Heart left ventricle (tissue), 16 donors: ENCODE results near the gene AP3S1. TPM values are rescaled to one million over a fixed set of nuclear protein-coding genes. Genes with fewer than 3 reads are reported as not detected.

ENCODE experiments used
- ATAC-seq, 4 donors: fragments of 200-7000 bp; cut with Tn5 transposase; one replicate each; pipeline ENCODE4 v1.9.1; 2020 to 2022; ENCODE audit warnings: moderate library complexity in 4 of 4, mild to moderate bottlenecking in 3 of 4, moderate number of reproducible peaks in 1 of 4
- DNase-seq, 5 donors: peaks; one replicate each; pipeline ENCODE4 v3.0.0-alpha.2; 2020
- H3K27ac ChIP-seq, 12 donors: fragments of 200-600 bp; sonication (generic) in 4 of 12; one replicate each; pipeline versions ENCODE4 v1.5.0 to v1.8.0; 2016 to 2022; ENCODE audit warnings: mild to moderate bottlenecking in 2 of 12
- H3K27me3 ChIP-seq, 9 donors: fragments of 200-600 bp; sonication (generic) in 2 of 9; one replicate each; pipeline versions ENCODE4 v1.5.1 to v1.8.0; 2016 to 2022; ENCODE audit warnings: mild to moderate bottlenecking in 3 of 9
- H3K36me3 ChIP-seq, 9 donors: fragments of 200-600 bp; sonication (generic) in 2 of 9; one replicate each; pipeline versions ENCODE4 v1.5.0 to v1.8.0; 2018 to 2022; ENCODE audit warnings: mild to moderate bottlenecking in 2 of 9
- H3K4me1 ChIP-seq, 12 donors: fragments of 200-600 bp; sonication (generic) in 4 of 12; one replicate each; pipeline versions ENCODE4 v1.5.0 to v1.8.0; 2016 to 2022; ENCODE audit warnings: mild to moderate bottlenecking in 3 of 12
- H3K4me3 ChIP-seq, 12 donors: fragments of 200-600 bp; sonication (generic) in 4 of 12; one replicate each; pipeline versions ENCODE4 v1.5.0 to v1.8.0; 2017 to 2022; ENCODE audit warnings: mild to moderate bottlenecking in 9 of 12, moderate library complexity in 4 of 12
- H3K9me3 ChIP-seq, 12 donors: fragments of 200-600 bp; sonication (generic) in 4 of 12; one replicate each; pipeline versions ENCODE4 v1.5.0 to v1.8.0; 2016 to 2022; ENCODE audit warnings: mild to moderate bottlenecking in 1 of 12
- CTCF ChIP-seq, 12 donors: fragments of 200-600 bp; sonication (generic) in 4 of 12; IDR thresholded peaks; one replicate each; pipeline versions ENCODE4 v1.5.0 to v1.8.0; 2018 to 2022; ENCODE audit warnings: antibody characterized with exemption in 12 of 12, mild to moderate bottlenecking in 5 of 12
- POLR2A ChIP-seq, 2 donors: fragments of 450-650 bp; IDR thresholded peaks; one replicate each; pipeline ENCODE4 v1.6.1; 2017; ENCODE audit warnings: antibody characterized with exemption in 2 of 2, mild to moderate bottlenecking in 2 of 2, moderate library complexity in 2 of 2
- WGBS, 4 donors: extraction: QIAGEN DNeasy Blood & Tissue Kit in 2 of 4; methylation state at CpG; one replicate each; pipeline versions ENCODE4 v1.1.5 to v1.1.7; 2013 to 2018; 5-methylcytosine and 5-hydroxymethylcytosine counted together
- intact Hi-C, 10 donors: fragments of 100-400 bp; cut with DNase I; formaldehyde crosslinking; loops; one replicate each; pipeline versions ENCODE4 v1.11.1 to v1.14.2; 2022
- polyA plus RNA-seq, 2 donors: library from polyadenylated mRNA; stranded (reverse); fragments of 200-250 nt; gene quantifications; one replicate each; pipeline ENCODE4 v1.2.3, GENCODE V29; 2013
- total RNA-seq, 9 donors: library from RNA; depleted of rRNA in 2 of 9; stranded (reverse); fragments of >200 nt in 2 of 9; fragmentation: NEBNext Ultra II Directional in 3 of 9; extraction: Animal tissue kit (Norgen Biotek cat#: 25700) in 3 of 9; gene quantifications; one replicate each; pipeline versions ENCODE4 v1.1.0 to v1.2.4, GENCODE V29; 2016 to 2023
- donor health status: ischemic (EF 13 %, LVEDD 7.1; RV severe dilation, severe dysfunction).
- donor health status: healthy with polysubstance abuse.
- donor health status: DM: no; HTN: yes; CAD: no.
- donor health status: DM: no; HTN: no; CAD: no.
- donor health status: ischemic (EF 25% LVEDD 6.9; RV normal size, moderate dysfunction).
- donor health status: ischemic (EF 25% LVEDD 5.7; RV mildly dilated, moderate dysfunction).
- donor health status: healthy.
- donor health status: DM: yes; HTN: yes; CAD: no.
- donor health status: ischemic (EF 35%, LVEDD 5.7; RV mildly dilated, moderate dysfunction).
- donor health status: nonischemic (EF 11% LVEDD 7.7; RV severe dilation, severe dysfunction).
- donor health status: DM: yes; HTN: yes; CAD: no.
- donor health status: PGD.
- donor health status: ischemic (EF 29% LVEDD 5.4; RV normal size, mild dysfunction).
- donor health status: nonischemic (EF 23%, LVEDD 6.1; RV moderate dilation, normal function).

AP3S1 gene
- total and polyA plus RNA-seq, 11 donors, result 20.3 to 56.4 (median 46.4) TPM

GRCh38 chr5:115888027-115888426 is 46.3 kb downstream of the AP3S1 start:
- intact Hi-C loops, result loop anchor here in 4 of 10 donors (5.0 to 10.0 kb wide), 2 partner anchors 177 to 179 kb away; no protein-coding TSS in a partner anchor
- no peak overlapping the region for H3K27ac ChIP-seq
- DNase-seq, result no peak
- no peaks in the 10 kb centered on the region for H3K27me3 ChIP-seq
- H3K36me3 ChIP-seq, result peaks cover 0 to 13% (median 3%) of the 10 kb centered on the region in 9 donors
- no peaks in the 10 kb centered on the region for H3K4me1 ChIP-seq
- WGBS, 4 donors, result 71 to 74% (median 73%) methylated on average over 1 of the region's 1 CpG
- H3K4me3 ChIP-seq, result no peak overlapping the region
- no peaks in the 10 kb centered on the region for H3K9me3 ChIP-seq
- TF ChIP-seq CTCF (IDR thresholded peaks at IDR 0.05), result peak in 5 of 12 donors; percentile 6 to 32 (median 19)
- no peak for TF ChIP-seq POLR2A (IDR thresholded peaks at IDR 0.05)
- no peak for ATAC-seq

- H3K27ac ChIP-seq, result no peak overlapping the region
- no peak overlapping the region for H3K4me3 ChIP-seq
- no peak for ATAC-seq
- H3K36me3 ChIP-seq, result peaks cover 0 to 23% (median 0%) of the 10 kb centered on the region in 9 donors
- H3K4me1 ChIP-seq, result no peaks in the 10 kb centered on the region
- no peak for DNase-seq
- H3K27me3 ChIP-seq, result no peaks in the 10 kb centered on the region
- WGBS, 4 donors, result 93 to 97% (median 95%) methylated on average over 1 of the region's 1 CpG
- TF ChIP-seq CTCF (IDR thresholded peaks at IDR 0.05), result no peak
- TF ChIP-seq POLR2A (IDR thresholded peaks at IDR 0.05), result no peak
- no peaks in the 10 kb centered on the region for H3K9me3 ChIP-seq
- intact Hi-C loops, result loop anchor here in 2 of 10 donors (10.0 kb wide), 2 partner anchors 143 to 173 kb away; partner anchors contain the start of gene ARL14EPL (in 1 of the 2)
These were observed 50.3 kb downstream of the AP3S1 start for GRCh38 chr5:115892021-115892420.

- ATAC-seq, result no peak
- H3K27ac ChIP-seq, result no peak overlapping the region
- intact Hi-C loops, result loop anchor here in 2 of 10 donors (10.0 kb wide), 2 partner anchors 140 to 170 kb away; partner anchors contain the start of gene ARL14EPL (in 1 of the 2)
These were observed 52.6 kb downstream of the AP3S1 start for GRCh38 chr5:115894342-115894741.

GRCh38 chr5:115895821-115896220 is 54.1 kb downstream of the AP3S1 start:
- Histone ChIP-seq H3K36me3 (peaks cover 0 to 34% (median 0%) of the 10 kb centered on the region in 9 donors), H3K4me1 (no peaks in the 10 kb centered on the region), H3K27ac (no peak overlapping the region), H3K4me3 (no peak overlapping the region), H3K9me3 (no peaks in the 10 kb centered on the region), H3K27me3 (no peaks in the 10 kb centered on the region)
- intact Hi-C loops, result loop anchor here in 2 of 10 donors (10.0 kb wide), 2 partner anchors 139 to 169 kb away; partner anchors contain the start of gene ARL14EPL (in 1 of the 2)
- no peak for TF ChIP-seq CTCF (IDR thresholded peaks at IDR 0.05)
- TF ChIP-seq POLR2A (IDR thresholded peaks at IDR 0.05), result no peak
- DNase-seq, result no peak
- no peak for ATAC-seq
- 92 to 94% (median 93%) methylated on average over 3 of the region's 3 CpGs for WGBS, 4 donors

More at GRCh38 chr5:115894342-115894741, 52.6 kb downstream of the AP3S1 start:
- DNase-seq, result no peak
- H3K9me3 ChIP-seq, result no peaks in the 10 kb centered on the region
- H3K36me3 ChIP-seq, result peaks cover 0 to 34% (median 0%) of the 10 kb centered on the region in 9 donors
- 95 to 98% (median 96%) methylated on average over 3 of the region's 3 CpGs for WGBS, 4 donors
- TF ChIP-seq POLR2A (IDR thresholded peaks at IDR 0.05) (no peak), CTCF (IDR thresholded peaks at IDR 0.05) (no peak)
- H3K4me1 ChIP-seq, result no peaks in the 10 kb centered on the region
- no peak overlapping the region for H3K4me3 ChIP-seq
- no peaks in the 10 kb centered on the region for H3K27me3 ChIP-seq
